ENCODE results near the gene PGF. TPM values are rescaled to one million over a fixed set of nuclear protein-coding genes. Genes with fewer than 3 reads are reported as not detected.

Gene PGF
- total RNA-seq, 2 donors from 2014 or later = 5.0 to 7.6 TPM

GRCh38 chr14:74917646-74918081 is 37.7 kb downstream of the PGF start:
- peaks cover 4% of the 10 kb centered on the region for H3K27me3 Mint-ChIP-seq (ENCODE audit: insufficient read depth)
- peaks cover 4% of the 10 kb centered on the region for H3K4me1 Mint-ChIP-seq
- Histone ChIP-seq H3K4me3 (ENCODE audit: low read length) (no peak overlapping the region), H3K27ac (ENCODE audit: low read depth, low read length) (no peak overlapping the region), H3K9me3 (ENCODE audit: control insufficient read depth, low read length) (no peaks in the 10 kb centered on the region), H3K4me1 (ENCODE audit: control insufficient read depth, insufficient read depth, low read length) (peaks cover 8% of the 10 kb centered on the region), H3K9ac (ENCODE audit: extremely low read depth, low read length, poor library complexity, severe bottlenecking) (no peak overlapping the region), H3K36me3 (ENCODE audit: control insufficient read depth, insufficient read depth, low read length) (no peaks in the 10 kb centered on the region), H3K27me3 (ENCODE audit: control insufficient read depth, insufficient read depth, low read length, poor library complexity, severe bottlenecking) (peaks cover 7% of the 10 kb centered on the region)
- no peaks in the 10 kb centered on the region for H3K9me3 Mint-ChIP-seq
- H3K36me3 Mint-ChIP-seq (ENCODE audit: low read depth) = peaks cover 3% of the 10 kb centered on the region
- peak overlapping the region; percentile 82 for H3K27ac Mint-ChIP-seq
- no peak overlapping the region for H3K4me3 Mint-ChIP-seq
- WGBS, 2 experiments (ENCODE audit: insufficient coverage in 1 of 2, insufficient read length in 1 of 2) = 85 to 87% methylated on average over 8 to 13 of the region's 13 CpGs
- no peak for TF ChIP-seq CTCF (conservative IDR thresholded peaks at IDR 0.05)
- no peak for DNase-seq

GRCh38 chr14:74917178-74917543 is 38.2 kb downstream of the PGF start:
- H3K27me3 ChIP-seq (ENCODE audit: control insufficient read depth, insufficient read depth, low read length, poor library complexity, severe bottlenecking) = peaks cover 2% of the 10 kb centered on the region
- H3K4me3 ChIP-seq (ENCODE audit: low read length) = no peak overlapping the region
- Mint-ChIP-seq H3K4me1 (peaks cover 4% of the 10 kb centered on the region), H3K9me3 (no peaks in the 10 kb centered on the region), H3K36me3 (ENCODE audit: low read depth) (peaks cover 3% of the 10 kb centered on the region), H3K27ac (peak overlapping the region; percentile 82), H3K27me3 (ENCODE audit: insufficient read depth) (peaks cover under 1% of the 10 kb centered on the region), H3K4me3 (no peak overlapping the region)
- no peak for DNase-seq
- no peak for TF ChIP-seq CTCF (conservative IDR thresholded peaks at IDR 0.05)
- H3K9me3 ChIP-seq (ENCODE audit: control insufficient read depth, low read length) = no peaks in the 10 kb centered on the region
- WGBS, 2 experiments (ENCODE audit: insufficient coverage in 1 of 2, insufficient read length in 1 of 2) = 91 to 94% methylated on average over 5 of the region's 5 CpGs
- no peaks in the 10 kb centered on the region for H3K36me3 ChIP-seq (ENCODE audit: control insufficient read depth, insufficient read depth, low read length)
- H3K4me1 ChIP-seq (ENCODE audit: control insufficient read depth, insufficient read depth, low read length) = peaks cover 8% of the 10 kb centered on the region
- no peak overlapping the region for H3K27ac ChIP-seq (ENCODE audit: low read depth, low read length)
- no peak overlapping the region for H3K9ac ChIP-seq (ENCODE audit: extremely low read depth, low read length, poor library complexity, severe bottlenecking)

GRCh38 chr14:74915826-74916225 is 39.6 kb downstream of the PGF start:
- H3K9ac ChIP-seq (ENCODE audit: extremely low read depth, low read length, poor library complexity, severe bottlenecking) = no peak overlapping the region
- DNase-seq = no peak
- Mint-ChIP-seq H3K9me3 (no peaks in the 10 kb centered on the region), H3K27me3 (ENCODE audit: insufficient read depth) (no peaks in the 10 kb centered on the region), H3K4me1 (peaks cover 4% of the 10 kb centered on the region), H3K27ac (no peak overlapping the region), H3K36me3 (ENCODE audit: low read depth) (peaks cover 3% of the 10 kb centered on the region), H3K4me3 (no peak overlapping the region)
- no peak for TF ChIP-seq CTCF (conservative IDR thresholded peaks at IDR 0.05)
- H3K27ac ChIP-seq (ENCODE audit: low read depth, low read length) = no peak overlapping the region
- WGBS, 2 experiments (ENCODE audit: insufficient coverage in 1 of 2, insufficient read length in 1 of 2) = 75 to 79% methylated on average over 3 to 7 of the region's 7 CpGs
- no peak overlapping the region for H3K4me3 ChIP-seq (ENCODE audit: low read length)
- H3K36me3 ChIP-seq (ENCODE audit: control insufficient read depth, insufficient read depth, low read length) = no peaks in the 10 kb centered on the region
- H3K4me1 ChIP-seq (ENCODE audit: control insufficient read depth, insufficient read depth, low read length) = peaks cover 8% of the 10 kb centered on the region
- H3K27me3 ChIP-seq (ENCODE audit: control insufficient read depth, insufficient read depth, low read length, poor library complexity, severe bottlenecking) = no peaks in the 10 kb centered on the region
- no peaks in the 10 kb centered on the region for H3K9me3 ChIP-seq (ENCODE audit: control insufficient read depth, low read length)

Measured in endodermal cell (in vitro differentiated cells).